Stimulated activated CD4-positive, alpha-beta T cell treated with anti-CD3 and anti-CD28 coated beads, Interleukin-2, amount 100 ng/mL, for 48 hours (primary cell): ENCODE data around the gene DCBLD2.

ENCODE experiments used
- DNase-seq, 2 donors: peaks; one replicate each; pipeline ENCODE4 v3.0.0-alpha.2; 2020

DCBLD2 gene

GRCh38 chr3:98788651-98789050 lies 112.8 kb downstream of the DCBLD2 start:
- no peak for DNase-seq

- no peak for DNase-seq
Measured at GRCh38 chr3:98787181-98787580, 114.3 kb downstream of the DCBLD2 start.

GRCh38 chr3:98786364-98787006 lies 115.0 kb downstream of the DCBLD2 start:
- DNase-seq, result no peak

GRCh38 chr3:98784666-98785600 lies 116.6 kb downstream of the DCBLD2 start:
- DNase-seq, result no peak

GRCh38 chr3:98784042-98784441 lies 117.5 kb downstream of the DCBLD2 start:
- DNase-seq, result no peak

- DNase-seq, result no peak
Measured at GRCh38 chr3:98782824-98783500, 118.5 kb downstream of the DCBLD2 start.

GRCh38 chr3:98780343-98780742 lies 121.2 kb downstream of the DCBLD2 start:
- no peak for DNase-seq

- DNase-seq, result no peak
Measured at GRCh38 chr3:98779541-98780335, 121.8 kb downstream of the DCBLD2 start.

GRCh38 chr3:98778852-98779413 lies 122.6 kb downstream of the DCBLD2 start:
- DNase-seq, result no peak

- DNase-seq, result no peak
Measured at GRCh38 chr3:98778383-98778782, 123.1 kb downstream of the DCBLD2 start.

GRCh38 chr3:98777801-98778220 lies 123.7 kb downstream of the DCBLD2 start:
- no peak for DNase-seq

- DNase-seq, result no peak
Measured at GRCh38 chr3:98777286-98777685, 124.2 kb downstream of the DCBLD2 start.

- no peak for DNase-seq
Measured at GRCh38 chr3:98776140-98776493, 125.4 kb downstream of the DCBLD2 start.

- no peak for DNase-seq
Measured at GRCh38 chr3:98775459-98776139, 125.9 kb downstream of the DCBLD2 start.

- DNase-seq, result no peak
Measured at GRCh38 chr3:98772022-98772421, 129.5 kb downstream of the DCBLD2 start.

- DNase-seq, result no peak
Measured at GRCh38 chr3:98770261-98771039, 131.0 kb downstream of the DCBLD2 start.

GRCh38 chr3:98769448-98769847 lies 132.0 kb downstream of the DCBLD2 start:
- no peak for DNase-seq

GRCh38 chr3:98768961-98769360 lies 132.5 kb downstream of the DCBLD2 start:
- no peak for DNase-seq

GRCh38 chr3:98766924-98767323 lies 134.6 kb downstream of the DCBLD2 start:
- no peak for DNase-seq

- no peak for DNase-seq
Measured at GRCh38 chr3:98765721-98766120, 135.8 kb downstream of the DCBLD2 start.

GRCh38 chr3:98764472-98764884 lies 137.0 kb downstream of the DCBLD2 start:
- DNase-seq, result no peak
